ENCODE measurements around the gene BOC. TPM values are rescaled to one million over a fixed set of nuclear protein-coding genes. Genes with fewer than 3 reads are reported as not detected.

BOC gene
- total RNA-seq, 1 experiment from 2014 or later = 3.5 TPM

- no peaks in the 10 kb centered on the region for H3K4me1 Mint-ChIP-seq
- H2BK20ac ChIP-seq (ENCODE audit: low read depth, low read length, poor library complexity, severe bottlenecking) = no peak overlapping the region
- H3K27me3 ChIP-seq (ENCODE audit: insufficient read depth, low read length) = no peaks in the 10 kb centered on the region
- no peak overlapping the region for H3K56ac ChIP-seq (ENCODE audit: insufficient read length, low read depth, low read length)
- H3K4me2 ChIP-seq (ENCODE audit: insufficient read depth, insufficient read length, low read length) = no peak overlapping the region
- no peaks in the 10 kb centered on the region for H4K20me1 ChIP-seq (ENCODE audit: control insufficient read depth, insufficient read depth, insufficient read length)
- peaks cover 0 to 12% of the 10 kb centered on the region in 2 experiments; a peak in 3 of 5 replicates for H3K9me3 Mint-ChIP-seq
- no peak for TF ChIP-seq CTCF (conservative IDR thresholded peaks at IDR 0.05)
- H3K79me1 ChIP-seq (ENCODE audit: insufficient read depth, low read depth, low read length, poor library complexity, severe bottlenecking) = no peaks in the 10 kb centered on the region
- no peaks in the 10 kb centered on the region for H3K9me3 ChIP-seq (ENCODE audit: control insufficient read depth, low read depth, low read length)
- no peak overlapping the region for H2BK15ac ChIP-seq (ENCODE audit: low read depth, low read length)
- H3K27me3 Mint-ChIP-seq (ENCODE audit: low read depth) = peaks cover 1% of the 10 kb centered on the region
- no peak overlapping the region for H3K4me3 Mint-ChIP-seq
- no peak overlapping the region for H4K8ac ChIP-seq (replicated peaks; ENCODE audit: insufficient read length, low read depth, low read length)
- no peak overlapping the region for H2AFZ ChIP-seq (ENCODE audit: low read length)
- no peak overlapping the region for H2AK5ac ChIP-seq (ENCODE audit: insufficient read length, low read length)
- no peak overlapping the region for H4K91ac ChIP-seq (ENCODE audit: insufficient read length, low read depth, low read length)
- WGBS (ENCODE audit: extremely low coverage, insufficient read length, low lambda C conversion rate) = no CpG with 5 or more reads among the region's 5 CpGs
- H4K5ac ChIP-seq (ENCODE audit: insufficient read length, low read depth, low read length) = no peak overlapping the region
- H2BK5ac ChIP-seq (ENCODE audit: insufficient read length, low read length) = no peak overlapping the region
- no peak overlapping the region for H2BK120ac ChIP-seq (ENCODE audit: low read depth, low read length, poor library complexity, severe bottlenecking)
- H3T11ph ChIP-seq (ENCODE audit: low read length) = no peak overlapping the region
- H3K79me2 ChIP-seq (ENCODE audit: insufficient read depth, low read length) = no peaks in the 10 kb centered on the region
- H3K14ac ChIP-seq (ENCODE audit: insufficient read depth, low read length) = no peak overlapping the region
- no peak overlapping the region for H3K27ac Mint-ChIP-seq
- no peaks in the 10 kb centered on the region for H3K4me1 ChIP-seq (ENCODE audit: insufficient read depth, low read length)
- H2BK12ac ChIP-seq (ENCODE audit: insufficient read length, low read depth, low read length) = no peak overlapping the region
- no peaks in the 10 kb centered on the region for H3K23me2 ChIP-seq (ENCODE audit: insufficient read length, low read depth, low read length, poor library complexity, severe bottlenecking)
- H3K36me3 Mint-ChIP-seq (ENCODE audit: insufficient read depth in 1 of 3, low read depth in 3 of 3) = no peaks in the 10 kb centered on the region; a peak in 4 of 7 replicates
- H3K23ac ChIP-seq (ENCODE audit: insufficient read length, low read depth, low read length) = no peak overlapping the region
- no peak overlapping the region for H3K18ac ChIP-seq (ENCODE audit: insufficient read length, low read depth, low read length)
- no peak overlapping the region for H3K4ac ChIP-seq (ENCODE audit: low read depth, low read length)
- H3K27ac ChIP-seq (ENCODE audit: insufficient read length, low read depth, low read length) = no peak overlapping the region
- DNase-seq = no peak
- no peak overlapping the region for H3K9ac ChIP-seq (ENCODE audit: extremely low read depth, insufficient read length, low read length)
These were observed 24.8 kb upstream of the BOC start for GRCh38 chr3:113186566-113186965.
